Activated T-cell treated with anti-CD3 and anti-CD28 coated beads, Interleukin-2, amount 50 U/mL, for 4 hours (primary cell): ENCODE measurements around the gene SPARC. TPM values are rescaled to one million over a fixed set of nuclear protein-coding genes. Genes with fewer than 3 reads are reported as not detected.

Experiments
- ATAC-seq, 2 donors: fragments of 200-7000 bp; cut with Tn5 transposase; one replicate each; pipeline ENCODE4 v1.10.0; 2021
- DNase-seq: peaks from one replicate; pipeline ENCODE4 v3.0.0-alpha.2; 2020
- H3K27me3 Mint-ChIP-seq: one replicate; pipeline ENCODE4 v1.8.0; 2021; ENCODE audit warnings: low read depth, mixed read lengths
- H3K36me3 Mint-ChIP-seq: one replicate; pipeline ENCODE4 v1.8.0; 2022; ENCODE audit warnings: mixed read lengths; ENCODE audit not compliant: insufficient read depth
- H3K4me1 Mint-ChIP-seq: one replicate; pipeline ENCODE4 v1.8.0; 2021; ENCODE audit warnings: low read depth, mixed read lengths
- H3K4me3 Mint-ChIP-seq: one replicate; pipeline ENCODE4 v1.8.0; 2021; ENCODE audit warnings: mild to moderate bottlenecking, moderate library complexity, mixed read lengths
- H3K9me3 Mint-ChIP-seq: one replicate; pipeline ENCODE4 v1.8.0; 2021; ENCODE audit warnings: mixed read lengths
- total RNA-seq, 3 donors: library from RNA; stranded (reverse); gene quantifications; one replicate each; pipeline ENCODE4 v1.2.1, GENCODE V29; 2021

Gene SPARC
- total RNA-seq, 3 donors from 2014 or later = 2.0 to 2.6 (median 2.3) TPM

DNA sequence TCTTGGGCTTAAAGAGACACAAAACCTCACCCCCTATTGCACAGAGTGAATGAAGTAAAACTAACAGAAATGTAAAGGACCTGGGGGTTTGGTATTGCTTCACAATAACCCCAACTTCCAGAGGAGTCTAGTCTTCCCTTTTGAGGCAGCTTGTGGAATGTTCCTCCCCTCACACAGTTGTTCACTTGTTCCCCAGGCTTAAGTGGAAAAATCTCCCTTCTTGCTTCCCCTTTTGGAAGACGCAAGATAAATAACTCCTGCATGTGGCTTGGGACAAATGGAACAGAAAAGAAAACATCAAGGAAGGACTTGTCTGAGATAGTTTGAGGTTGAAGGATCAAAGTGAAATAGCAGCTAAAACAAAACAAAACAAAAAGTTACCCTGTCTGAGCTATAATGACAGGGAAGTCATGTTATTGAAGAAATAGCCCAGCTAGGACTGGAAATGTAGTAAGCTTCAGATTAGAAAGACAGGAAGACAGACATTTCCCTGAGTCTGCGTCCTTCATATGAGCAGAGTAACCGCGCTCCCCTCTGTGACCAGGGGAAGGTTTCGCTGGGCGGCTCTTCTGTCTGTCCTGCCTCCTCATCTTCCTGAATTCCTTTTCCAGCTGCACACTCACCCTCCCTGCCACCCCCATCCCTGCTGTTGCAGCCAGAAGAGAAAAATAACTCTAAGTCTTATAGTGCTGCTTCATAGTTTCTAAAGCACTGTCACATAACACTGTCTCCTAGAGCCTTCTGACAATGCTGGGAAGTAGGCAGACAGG lies 8.8 kb downstream of the SPARC start:
- ATAC-seq (no peak), DNase-seq (no peak)
- no peak overlapping the region for H3K4me3 Mint-ChIP-seq
- H3K4me1 Mint-ChIP-seq = no peaks in the 10 kb centered on the region
- H3K9me3 Mint-ChIP-seq = no peaks in the 10 kb centered on the region
- H3K27me3 Mint-ChIP-seq = no peaks in the 10 kb centered on the region
- H3K36me3 Mint-ChIP-seq = no peaks in the 10 kb centered on the region

DNA sequence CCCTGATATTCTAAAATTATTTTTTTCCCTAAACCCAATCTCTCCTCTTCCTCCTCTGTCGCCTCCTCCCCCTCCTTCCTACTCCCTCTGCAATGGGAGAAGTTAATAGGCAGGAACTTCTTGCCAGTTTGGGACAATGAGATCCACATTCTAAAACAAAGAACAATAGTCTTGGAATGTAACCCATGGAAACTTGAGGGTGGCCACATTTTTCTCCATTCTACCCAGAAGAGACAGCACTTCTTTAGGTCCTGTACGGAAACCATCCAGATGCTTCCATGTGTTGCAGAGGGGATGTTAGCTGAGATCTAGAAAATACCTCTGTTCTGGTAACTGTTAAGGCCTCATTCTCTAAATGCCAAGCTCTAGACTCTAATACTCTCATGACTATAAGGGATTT lies 10.0 kb downstream of the SPARC start:
- Mint-ChIP-seq H3K4me1 (no peaks in the 10 kb centered on the region), H3K4me3 (no peak overlapping the region), H3K9me3 (no peaks in the 10 kb centered on the region), H3K36me3 (no peaks in the 10 kb centered on the region), H3K27me3 (no peaks in the 10 kb centered on the region)
- ATAC-seq = no peak
- DNase-seq = no peak

DNA sequence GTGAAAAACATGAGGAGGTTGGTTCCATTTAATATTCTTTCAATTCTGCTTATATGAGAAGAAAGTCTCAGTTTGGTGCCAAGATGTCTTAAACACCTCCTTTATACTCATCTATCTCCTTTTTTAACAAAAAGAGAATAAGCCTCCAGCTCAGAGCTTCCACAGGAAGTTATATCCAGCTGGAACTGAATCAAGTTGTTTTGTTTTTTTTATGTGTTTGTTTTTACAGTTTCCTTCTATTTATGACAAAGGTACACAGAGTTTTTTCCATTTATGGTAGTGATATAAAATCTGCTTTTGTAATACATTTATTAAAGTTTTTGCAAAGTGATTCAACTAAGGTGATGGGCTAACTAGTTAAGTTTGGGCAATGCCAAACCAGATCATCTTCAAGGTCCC lies 10.4 kb downstream of the SPARC start:
- no peaks in the 10 kb centered on the region for H3K36me3 Mint-ChIP-seq
- ATAC-seq = no peak
- no peaks in the 10 kb centered on the region for H3K9me3 Mint-ChIP-seq

DNA sequence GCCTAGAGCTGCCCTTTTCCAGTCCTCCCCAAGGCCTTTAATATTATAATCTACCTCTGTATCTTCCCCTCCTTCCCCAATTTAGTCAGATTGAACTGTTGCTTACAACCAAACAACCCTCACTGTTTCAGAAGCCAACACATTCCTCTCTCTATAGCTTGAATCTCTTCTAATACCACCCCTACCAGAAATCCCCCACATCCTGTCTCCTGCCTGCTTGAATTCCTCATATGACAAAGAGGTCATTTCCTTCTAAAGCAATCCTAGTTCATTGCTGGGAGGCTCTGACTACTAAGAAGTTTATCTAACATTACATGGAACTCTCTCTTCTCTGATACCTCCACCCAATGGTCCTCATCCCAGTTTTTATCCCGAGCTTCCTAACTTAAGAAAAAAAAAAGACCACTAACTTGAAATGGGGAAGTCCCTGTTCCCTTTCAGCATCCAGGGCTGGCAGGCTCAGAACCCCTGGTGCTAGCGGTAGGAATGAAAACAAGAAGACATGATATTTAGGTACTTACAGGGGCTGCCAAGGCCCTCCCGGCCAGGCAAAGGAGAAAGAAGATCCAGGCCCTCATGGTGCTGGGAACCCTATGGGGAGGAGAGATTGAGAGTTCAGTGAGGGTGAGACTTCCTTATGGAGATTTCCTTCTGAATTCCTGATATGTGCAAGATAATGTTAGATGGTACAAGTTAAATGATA lies 11.0 kb downstream of the SPARC start:
- no peaks in the 10 kb centered on the region for H3K4me1 Mint-ChIP-seq
- ATAC-seq = no peak

More for the DNA sequence above, 10.4 kb downstream of the SPARC start:
- no peak overlapping the region for H3K4me3 Mint-ChIP-seq
- H3K27me3 Mint-ChIP-seq = no peaks in the 10 kb centered on the region
- no peaks in the 10 kb centered on the region for H3K4me1 Mint-ChIP-seq
- no peak for DNase-seq

DNA sequence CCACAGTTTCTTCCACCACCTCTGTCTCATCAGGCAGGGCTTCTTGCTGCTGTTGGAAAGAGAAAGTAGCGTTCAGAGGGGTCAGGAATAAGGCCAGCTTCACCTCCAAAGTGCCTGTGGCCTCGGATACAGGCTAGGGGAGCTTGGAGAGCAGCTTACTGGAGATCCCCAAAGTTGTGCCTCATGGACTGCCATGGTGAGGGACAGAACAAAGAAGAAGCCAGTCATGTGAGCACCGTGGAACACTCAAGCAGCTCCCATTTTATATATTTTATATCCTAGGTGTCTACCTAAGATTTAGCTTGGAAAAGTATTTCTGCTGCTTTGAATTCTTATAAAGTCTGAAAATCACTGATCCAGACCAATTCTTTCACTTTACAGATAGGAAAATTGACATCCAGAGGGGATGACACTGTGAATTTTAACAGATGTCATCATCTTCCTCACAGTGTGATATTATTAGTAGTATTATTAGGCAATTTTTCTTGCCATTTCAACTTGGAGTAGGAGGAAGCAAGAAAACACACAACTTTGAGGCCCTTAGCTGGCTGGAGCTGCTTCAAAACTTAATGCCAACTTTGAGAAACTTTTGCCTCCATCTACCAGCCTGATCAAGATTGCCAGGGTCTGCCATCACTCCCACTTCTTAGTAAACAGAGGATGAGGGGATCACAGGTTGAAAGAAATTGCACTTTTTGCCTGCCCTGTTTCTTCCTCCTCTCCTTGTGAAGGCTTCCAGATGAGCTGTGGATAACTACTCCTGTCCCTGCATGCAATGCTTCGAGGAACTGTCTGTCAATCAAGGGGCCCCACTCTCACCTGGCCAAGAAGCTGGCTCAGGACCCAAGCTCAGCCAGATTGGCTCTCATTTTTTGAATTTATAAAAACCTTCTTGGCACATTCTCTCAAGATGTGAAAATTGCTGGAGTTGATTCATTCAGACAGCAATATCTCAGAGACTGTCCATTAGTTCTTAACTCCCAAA lies 11.8 kb downstream of the SPARC start:
- H3K27me3 Mint-ChIP-seq = peaks cover 2% of the 10 kb centered on the region
- no peak for DNase-seq
- H3K4me3 Mint-ChIP-seq = no peak overlapping the region
- no peak for ATAC-seq
- no peaks in the 10 kb centered on the region for H3K36me3 Mint-ChIP-seq
- H3K4me1 Mint-ChIP-seq = no peaks in the 10 kb centered on the region
- no peaks in the 10 kb centered on the region for H3K9me3 Mint-ChIP-seq

More for the DNA sequence above, 11.0 kb downstream of the SPARC start:
- Mint-ChIP-seq H3K36me3 (no peaks in the 10 kb centered on the region), H3K9me3 (no peaks in the 10 kb centered on the region), H3K27me3 (no peaks in the 10 kb centered on the region), H3K4me3 (no peak overlapping the region)
- DNase-seq = no peak

DNA sequence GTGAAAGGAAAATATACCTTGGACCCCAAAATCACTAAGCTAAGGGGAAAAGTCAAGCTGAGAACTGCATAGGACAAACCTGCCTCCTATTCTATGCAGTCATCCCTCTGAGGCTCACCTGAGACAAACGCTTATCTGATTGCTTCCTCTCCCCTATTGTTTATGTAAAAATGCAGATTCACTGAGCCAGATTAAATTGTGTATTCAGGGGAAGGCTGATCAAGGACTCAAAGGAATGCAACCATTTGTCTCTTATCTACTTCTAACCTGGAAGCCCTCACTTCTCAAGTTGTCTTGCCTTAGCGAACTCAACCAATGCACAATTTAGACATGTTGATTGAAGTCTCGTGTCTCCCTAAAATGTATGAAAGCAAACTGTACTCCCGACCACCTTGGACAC lies 13.3 kb downstream of the SPARC start:
- no peaks in the 10 kb centered on the region for H3K4me1 Mint-ChIP-seq
- no peak overlapping the region for H3K4me3 Mint-ChIP-seq
- ATAC-seq (no peak), DNase-seq (no peak)
- H3K9me3 Mint-ChIP-seq = no peaks in the 10 kb centered on the region
- H3K36me3 Mint-ChIP-seq = no peaks in the 10 kb centered on the region
- H3K27me3 Mint-ChIP-seq = peaks cover 2% of the 10 kb centered on the region

DNA sequence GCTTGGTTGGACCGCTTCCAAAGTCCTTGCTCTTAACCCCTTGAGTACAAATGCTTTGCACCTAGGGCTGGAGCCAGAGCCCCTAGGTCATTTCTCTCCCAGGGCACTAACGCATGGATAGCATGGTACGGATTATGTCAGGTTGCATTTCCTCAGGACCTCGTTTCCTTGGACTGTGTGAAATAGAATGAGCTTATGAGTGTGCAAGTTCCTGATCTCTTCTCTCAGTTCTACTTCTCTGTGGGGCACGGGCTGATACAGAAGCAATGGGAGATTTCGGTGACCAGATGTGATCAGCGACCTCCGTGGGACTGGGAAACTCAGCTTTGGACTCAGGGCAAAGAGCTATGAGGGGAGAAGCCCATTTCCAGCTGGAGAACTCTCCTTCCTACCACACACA lies 14.2 kb downstream of the SPARC start:
- no peaks in the 10 kb centered on the region for H3K4me1 Mint-ChIP-seq
- no peak overlapping the region for H3K4me3 Mint-ChIP-seq
- DNase-seq (no peak), ATAC-seq (no peak)
- no peaks in the 10 kb centered on the region for H3K9me3 Mint-ChIP-seq
- no peaks in the 10 kb centered on the region for H3K36me3 Mint-ChIP-seq
- peaks cover 2% of the 10 kb centered on the region for H3K27me3 Mint-ChIP-seq

DNA sequence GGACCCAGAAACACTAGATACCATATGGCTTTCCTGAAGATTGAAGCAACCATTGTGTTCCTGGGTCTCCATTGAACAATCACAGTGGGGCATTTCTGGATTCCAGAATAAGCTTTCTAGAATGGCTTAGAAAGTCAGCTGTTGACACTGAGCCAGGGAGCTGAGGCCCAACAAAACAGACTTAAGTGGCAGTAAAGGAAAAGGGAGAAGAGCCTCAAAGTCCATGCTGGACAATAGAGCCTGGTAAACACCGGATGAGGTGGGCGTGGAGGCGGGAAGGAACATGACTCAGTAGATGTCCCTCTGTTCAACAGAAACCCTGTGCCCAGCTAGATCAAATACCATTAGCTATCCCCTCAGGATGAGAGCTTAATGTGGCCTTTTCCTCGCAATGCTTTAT lies 14.8 kb downstream of the SPARC start:
- ATAC-seq (no peak), DNase-seq (no peak)
- Mint-ChIP-seq H3K36me3 (no peaks in the 10 kb centered on the region), H3K4me1 (no peaks in the 10 kb centered on the region), H3K27me3 (peaks cover 2% of the 10 kb centered on the region), H3K9me3 (no peaks in the 10 kb centered on the region), H3K4me3 (no peak overlapping the region)

DNA sequence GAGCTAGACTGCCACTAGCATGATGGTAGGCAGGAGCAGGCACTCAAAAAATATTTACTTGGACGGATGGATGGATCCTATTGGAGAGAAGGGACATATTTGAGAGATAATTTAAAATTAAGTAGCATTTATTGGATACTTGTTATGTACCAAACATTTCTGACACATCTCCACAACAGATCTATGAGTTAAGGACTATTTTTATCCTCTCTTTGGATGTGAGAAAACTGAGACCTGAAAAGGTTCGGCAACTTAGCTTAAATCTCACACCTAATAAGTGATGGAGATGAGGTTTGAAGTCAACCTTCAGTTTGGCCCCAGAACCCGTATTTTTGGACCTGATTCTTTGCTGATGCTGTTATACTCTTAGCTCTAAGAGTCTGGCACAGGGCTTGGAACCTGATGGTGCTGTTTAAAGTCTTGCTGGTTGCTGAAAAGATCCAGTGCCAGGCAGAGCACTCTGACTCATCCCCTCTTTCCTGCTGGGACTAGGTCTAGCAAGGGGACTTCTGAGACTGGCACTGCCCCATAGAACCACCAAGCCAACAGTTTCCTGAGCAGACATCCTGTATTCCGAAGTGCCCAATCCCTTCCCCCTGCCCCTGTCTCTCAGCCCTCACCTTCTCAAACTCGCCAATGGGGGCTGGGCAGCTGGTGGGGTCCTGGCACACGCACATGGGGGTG lies 15.6 kb downstream of the SPARC start:
- no peak overlapping the region for H3K4me3 Mint-ChIP-seq
- no peaks in the 10 kb centered on the region for H3K36me3 Mint-ChIP-seq
- H3K4me1 Mint-ChIP-seq = no peaks in the 10 kb centered on the region
- peaks cover 2% of the 10 kb centered on the region for H3K27me3 Mint-ChIP-seq
- no peak for ATAC-seq
- no peak for DNase-seq
- H3K9me3 Mint-ChIP-seq = no peaks in the 10 kb centered on the region

DNA sequence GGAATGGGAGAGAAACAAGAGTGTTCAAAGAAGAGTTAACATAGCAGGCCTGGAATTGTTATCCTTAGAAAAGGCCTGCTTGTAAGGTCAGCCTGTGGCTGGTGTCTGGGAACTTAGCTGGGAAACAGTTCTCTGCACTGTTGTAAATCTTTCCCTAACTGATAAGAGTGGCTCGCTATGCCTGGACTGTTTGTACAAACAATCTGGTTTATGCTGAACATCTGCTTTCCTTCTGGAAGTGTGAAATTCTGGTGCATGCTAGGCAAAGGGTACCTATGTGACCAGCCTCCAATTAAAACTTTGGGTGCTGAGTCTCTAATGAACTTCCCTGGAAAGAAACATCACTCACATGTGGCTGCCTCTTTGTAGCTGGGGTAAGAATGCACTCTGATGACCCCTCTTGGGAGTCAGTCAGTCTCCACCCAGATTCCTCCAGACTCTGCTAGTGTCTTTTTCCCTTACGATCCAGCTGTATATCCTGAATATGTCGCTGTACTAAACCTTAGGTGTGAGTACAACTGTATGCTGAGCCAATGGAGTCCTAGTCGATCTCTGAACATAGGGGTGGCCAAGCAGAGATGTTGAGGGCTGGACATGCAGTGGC lies 16.5 kb downstream of the SPARC start:
- ATAC-seq (no peak), DNase-seq (no peak)
- peaks cover 2% of the 10 kb centered on the region for H3K27me3 Mint-ChIP-seq
- H3K4me1 Mint-ChIP-seq = no peaks in the 10 kb centered on the region
- H3K4me3 Mint-ChIP-seq = no peak overlapping the region
- H3K9me3 Mint-ChIP-seq = no peaks in the 10 kb centered on the region
- H3K36me3 Mint-ChIP-seq = no peaks in the 10 kb centered on the region

DNA sequence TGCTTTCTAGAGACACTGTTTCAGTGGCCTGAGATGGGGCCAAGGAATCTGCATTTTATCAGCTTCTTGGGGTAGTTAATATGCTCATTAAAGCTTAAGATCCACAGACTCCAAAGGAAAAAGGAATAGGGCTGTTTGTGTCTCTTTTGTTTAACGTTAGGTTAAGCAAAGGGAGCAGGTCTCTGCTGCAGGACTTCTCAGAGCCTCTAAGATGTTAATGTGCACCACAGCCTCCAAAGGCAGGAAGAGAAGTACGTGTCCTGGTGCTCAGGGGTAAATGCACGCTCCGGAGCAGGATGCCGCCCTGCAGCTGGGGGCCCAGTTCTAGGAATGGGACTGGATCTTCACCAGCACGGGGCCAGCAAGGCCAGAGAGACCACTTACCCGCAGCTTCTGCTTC lies 19.6 kb downstream of the SPARC start:
- peaks cover 2% of the 10 kb centered on the region for H3K27me3 Mint-ChIP-seq
- ATAC-seq = no peak
- H3K4me1 Mint-ChIP-seq = peaks cover 10% of the 10 kb centered on the region
- no peak overlapping the region for H3K4me3 Mint-ChIP-seq
- DNase-seq = no peak
- no peaks in the 10 kb centered on the region for H3K36me3 Mint-ChIP-seq
- H3K9me3 Mint-ChIP-seq = no peaks in the 10 kb centered on the region

DNA sequence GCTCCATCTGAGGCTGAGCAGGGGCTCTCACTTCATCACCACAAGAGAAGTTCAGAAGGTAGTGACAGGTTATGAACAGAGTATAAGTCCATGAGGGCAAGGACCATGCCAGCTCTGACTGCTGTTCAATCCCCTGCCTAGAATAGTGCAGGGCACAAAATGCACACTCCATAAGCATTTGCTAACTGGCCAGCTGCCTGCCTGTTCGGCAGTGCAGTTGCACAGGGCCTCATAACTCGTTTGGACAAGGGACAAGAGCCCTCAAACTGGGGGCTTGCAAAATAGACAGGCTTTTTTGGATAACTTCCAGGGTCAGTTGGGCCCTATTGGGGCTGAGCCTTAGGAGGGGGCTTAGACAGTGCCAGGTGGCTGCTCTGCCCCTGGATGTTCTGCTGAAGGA lies 21.1 kb downstream of the SPARC start:
- Mint-ChIP-seq H3K4me3 (no peak overlapping the region), H3K27me3 (peaks cover 2% of the 10 kb centered on the region), H3K36me3 (no peaks in the 10 kb centered on the region), H3K9me3 (no peaks in the 10 kb centered on the region), H3K4me1 (peaks cover 10% of the 10 kb centered on the region)
- DNase-seq = no peak
- ATAC-seq = no peak

DNA sequence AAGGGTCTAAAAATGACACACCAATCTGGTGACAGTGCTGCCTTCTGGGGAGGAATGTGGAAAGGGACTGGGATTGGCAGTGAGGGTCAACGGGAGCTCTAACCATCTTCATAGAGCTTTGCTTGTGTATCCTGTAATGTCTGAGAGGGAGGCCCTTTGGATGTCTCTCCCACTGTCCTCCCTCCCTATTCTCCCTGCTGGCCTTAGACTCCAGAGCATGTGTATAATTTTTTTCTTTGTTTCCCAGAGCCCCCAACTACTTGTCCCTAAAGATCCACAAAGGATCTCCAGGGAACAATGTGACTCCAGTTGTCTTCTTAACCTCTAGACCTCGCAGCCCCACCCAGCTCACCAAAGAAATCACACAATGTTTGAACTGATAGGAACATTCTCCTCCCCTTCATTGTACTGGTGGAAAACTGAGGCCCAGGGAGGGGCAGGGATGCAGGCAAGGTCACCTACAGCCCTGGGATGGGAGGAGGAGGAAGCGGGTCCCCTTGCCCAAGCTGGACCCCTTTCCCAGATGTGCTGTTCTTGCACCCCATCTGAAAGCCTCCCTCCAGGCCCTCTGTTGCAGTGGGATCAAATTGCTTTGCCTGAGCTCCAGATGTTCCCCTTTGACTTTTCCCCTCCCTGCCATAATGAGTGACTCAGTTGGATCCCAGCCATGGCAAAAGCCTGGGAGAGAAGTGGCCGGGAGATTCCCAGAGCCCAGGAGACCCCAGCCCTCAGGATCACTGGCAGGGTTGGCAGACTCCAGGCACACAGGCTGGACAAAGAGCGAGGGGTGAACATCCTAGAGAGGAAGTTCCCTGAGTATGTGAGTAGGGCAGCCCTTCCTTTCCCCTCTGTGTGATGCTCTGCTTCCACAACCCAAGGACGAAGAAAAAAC lies 21.8 kb downstream of the SPARC start:
- Mint-ChIP-seq H3K4me3 (no peak overlapping the region), H3K27me3 (no peaks in the 10 kb centered on the region), H3K36me3 (no peaks in the 10 kb centered on the region), H3K4me1 (peaks cover 10% of the 10 kb centered on the region), H3K9me3 (no peaks in the 10 kb centered on the region)
- ATAC-seq (no peak), DNase-seq (no peak)
